ENCODE data around the gene LRRC8D.
"Not testable (repeated sequence)": the region's sequence is repeated elsewhere in the genome, so short reads cannot be mapped to it uniquely, and the experiment has no call there.

LRRC8D gene

DNA sequence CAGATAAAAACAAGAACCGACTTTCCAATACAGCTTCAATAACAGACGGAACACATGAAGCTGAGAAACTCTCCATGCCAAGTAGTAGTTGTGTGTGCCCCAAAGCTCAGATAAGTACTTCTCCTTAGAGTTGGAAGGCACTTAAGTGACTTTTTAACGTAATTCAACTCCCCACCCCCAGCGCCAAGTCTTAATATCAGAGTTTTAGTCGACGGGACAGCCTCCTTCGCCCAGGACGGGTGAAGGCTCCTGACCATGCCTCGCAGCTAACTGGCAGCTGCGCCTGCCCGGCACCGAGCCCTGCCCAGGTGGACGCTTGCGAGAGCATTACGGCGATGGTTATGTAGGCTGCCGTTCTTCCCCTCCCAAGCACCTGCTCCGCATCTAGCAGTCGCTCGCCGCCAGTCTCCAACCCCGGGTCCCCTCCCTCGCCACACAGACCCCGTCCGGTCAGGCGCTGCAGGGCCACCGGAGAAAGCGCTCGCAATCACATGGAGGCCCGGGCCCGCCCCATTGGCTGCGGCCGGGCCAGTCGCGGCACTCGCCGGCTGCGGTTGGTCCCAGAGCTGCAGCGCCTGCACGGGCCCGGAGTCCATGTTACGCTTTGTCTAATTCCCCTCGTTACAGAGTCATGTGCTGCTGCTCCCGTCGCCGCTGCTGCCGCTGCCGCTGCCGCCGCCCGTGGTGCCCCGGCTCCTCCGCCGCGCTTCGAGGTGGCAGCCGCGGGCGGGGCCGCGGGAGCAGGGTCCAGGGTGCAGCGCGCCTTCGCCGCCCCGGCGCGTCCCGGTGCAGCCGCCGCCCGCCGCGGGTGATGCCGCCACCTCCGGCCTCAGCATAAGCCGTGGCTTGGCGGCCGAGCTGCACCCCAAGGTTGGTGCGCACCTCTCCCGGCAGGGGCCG, at the start of gene LRRC8D:
LRRC8D (plus strand) TSS at position 611 of the 900 bp plus-strand sequence. CDS start 112,037 bp downstream, outside the sequence.
- in situ Hi-C loops (cut with HindIII; ENCODE audit: low sequenced_read_pairs) = no loop called here

DNA sequence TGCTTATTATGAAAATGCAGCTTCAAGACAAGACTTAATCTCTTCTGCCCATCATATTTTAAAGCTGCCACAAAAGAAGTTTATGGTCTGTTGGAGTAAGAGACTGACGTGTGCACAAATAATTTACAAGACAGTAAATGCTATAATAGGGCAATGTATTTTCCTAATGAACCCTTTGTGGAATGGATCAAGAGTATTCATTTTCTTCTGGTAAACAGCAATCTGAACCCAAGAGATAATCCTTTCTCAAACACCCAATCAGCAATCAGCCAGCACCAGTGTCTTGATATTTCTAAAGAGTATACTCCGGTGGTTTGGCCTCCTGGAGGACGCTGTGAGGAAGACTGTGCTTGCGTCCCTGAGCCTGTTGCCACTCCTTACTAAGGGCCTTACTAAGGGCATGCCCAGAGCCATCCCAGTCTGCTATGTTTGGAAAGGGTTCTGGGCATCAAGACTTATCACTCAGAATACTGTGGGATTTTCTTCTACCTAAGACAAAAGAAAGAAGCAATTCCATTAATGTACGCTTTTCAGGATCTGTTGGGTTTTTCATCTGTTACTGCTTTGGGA, 48.8 kb upstream of the LRRC8D start:
- in situ Hi-C loops (cut with HindIII; ENCODE audit: low sequenced_read_pairs) = no loop called here

- in situ Hi-C loops (cut with HindIII; ENCODE audit: low sequenced_read_pairs) = not testable (repeated sequence)
Measured at GRCh38 chr1:89776104-89776503, 44.7 kb upstream of the LRRC8D start.

- in situ Hi-C loops (cut with HindIII; ENCODE audit: low sequenced_read_pairs) = not testable (repeated sequence)
Measured at GRCh38 chr1:89777271-89777670, 43.6 kb upstream of the LRRC8D start.

DNA sequence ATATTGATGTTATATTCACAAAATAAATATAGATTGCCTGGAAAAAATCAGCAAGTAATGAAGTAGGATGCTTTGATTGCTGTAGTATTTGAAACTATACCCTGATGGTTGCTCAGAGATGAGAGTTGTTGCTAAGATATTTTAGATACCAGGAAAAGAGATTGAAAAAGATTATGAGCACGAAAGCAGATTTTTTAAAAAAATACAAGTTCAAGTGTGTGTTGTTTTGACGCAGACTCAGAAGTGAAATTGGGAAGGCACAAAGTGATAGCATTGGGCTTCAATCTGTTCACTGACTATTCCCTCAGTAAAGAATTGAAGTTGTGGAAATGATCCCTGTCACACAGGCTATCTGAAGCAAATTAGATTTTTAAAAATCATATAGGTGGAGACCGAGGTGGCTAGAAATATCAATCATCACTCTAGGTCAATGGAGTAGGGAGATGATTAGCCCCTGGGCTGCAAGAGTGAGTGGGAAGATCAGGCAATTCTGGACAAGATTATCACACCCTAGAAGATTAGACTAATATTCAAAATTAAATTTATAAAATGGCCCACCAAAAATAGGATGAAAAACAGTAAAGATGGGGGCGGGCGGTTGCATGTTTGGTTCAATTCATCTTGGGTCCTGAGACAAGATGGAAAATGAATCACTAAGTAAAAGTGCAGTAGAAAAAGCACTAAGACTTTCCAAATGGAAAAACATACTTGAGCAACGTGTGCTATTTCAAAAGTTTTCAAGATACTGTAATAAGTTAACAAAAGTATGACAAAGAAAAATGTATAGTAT, 41.5 kb upstream of the LRRC8D start:
- in situ Hi-C loops (cut with HindIII; ENCODE audit: low sequenced_read_pairs) = no loop called here

DNA sequence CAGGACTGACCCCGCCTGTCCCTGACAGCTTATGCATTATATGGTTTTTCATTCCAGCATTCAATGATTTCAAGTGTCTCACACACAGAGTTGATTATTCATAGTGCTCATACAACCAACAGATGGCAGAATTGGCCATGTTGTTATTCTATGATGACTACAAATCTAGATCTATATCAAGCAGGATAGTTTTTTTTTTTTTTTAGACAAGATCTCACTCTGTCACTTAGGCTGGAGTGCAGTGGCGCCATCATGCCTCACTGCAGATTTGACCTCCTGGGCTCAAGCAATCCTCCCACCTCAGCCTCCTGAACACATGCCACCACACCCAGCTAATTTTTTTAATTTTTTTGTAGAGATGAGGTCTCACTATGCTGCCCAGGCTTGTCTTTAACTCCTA, 40.1 kb upstream of the LRRC8D start:
- in situ Hi-C loops (cut with HindIII; ENCODE audit: low sequenced_read_pairs) = no loop called here

DNA sequence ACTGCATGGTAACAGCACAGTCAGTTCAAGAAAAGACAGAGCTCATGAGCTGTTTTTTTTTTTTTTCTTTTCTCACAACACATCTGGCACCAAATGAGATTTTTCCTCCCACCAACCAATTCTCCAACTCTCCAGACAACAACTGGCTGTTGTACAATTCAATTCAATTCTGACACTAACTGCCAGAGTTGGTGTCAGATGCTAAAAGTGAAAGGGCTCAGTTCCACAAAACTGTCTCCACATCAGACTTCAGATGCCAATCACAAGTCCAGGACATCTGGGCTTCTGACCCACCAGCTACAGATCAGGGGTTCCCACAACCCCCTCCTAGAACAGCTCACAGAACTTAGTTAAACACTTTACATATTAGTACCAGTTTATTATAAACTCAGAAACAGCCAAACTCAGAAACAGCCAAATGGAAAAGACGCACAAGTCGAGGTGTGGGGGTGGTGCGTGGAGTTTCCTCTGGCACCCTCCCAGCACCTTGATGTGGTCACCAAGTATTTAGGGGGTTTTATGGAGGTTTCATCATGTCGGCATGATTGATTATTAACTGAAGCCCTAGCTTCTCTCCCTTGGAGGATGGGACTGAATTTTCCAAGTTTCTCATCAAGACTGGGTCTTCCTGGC, 39.2 kb upstream of the LRRC8D start:
- in situ Hi-C loops (cut with HindIII; ENCODE audit: low sequenced_read_pairs) = no loop called here

DNA sequence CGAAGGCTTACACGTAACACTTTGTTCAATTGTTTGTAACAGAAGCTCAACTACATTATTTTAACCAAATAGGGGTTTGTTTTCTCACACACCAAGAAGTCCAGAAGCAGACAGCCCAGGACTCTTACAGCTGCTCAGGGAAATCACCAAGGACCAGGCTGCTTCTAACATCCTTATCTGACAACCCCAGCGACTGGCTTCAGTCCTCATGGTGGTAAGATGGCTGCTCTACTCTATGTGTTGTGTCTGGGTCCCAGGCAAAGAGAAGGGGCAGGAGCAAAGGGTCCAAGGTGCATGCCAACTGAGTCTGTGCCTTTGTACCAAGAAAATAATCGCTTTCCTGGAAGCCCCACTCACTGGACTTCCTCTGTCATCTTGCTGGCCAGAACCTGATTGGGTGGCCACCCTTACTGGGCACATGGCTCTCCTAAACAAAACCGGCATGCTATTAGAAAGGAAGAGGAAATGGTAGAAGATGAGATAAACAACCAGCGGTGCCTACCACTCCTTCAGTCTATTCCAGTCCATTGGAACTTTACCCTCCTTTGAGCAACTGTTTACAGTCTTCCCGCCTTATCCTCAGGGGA, 34.1 kb upstream of the LRRC8D start:
- in situ Hi-C loops (cut with HindIII; ENCODE audit: low sequenced_read_pairs) = no loop called here

DNA sequence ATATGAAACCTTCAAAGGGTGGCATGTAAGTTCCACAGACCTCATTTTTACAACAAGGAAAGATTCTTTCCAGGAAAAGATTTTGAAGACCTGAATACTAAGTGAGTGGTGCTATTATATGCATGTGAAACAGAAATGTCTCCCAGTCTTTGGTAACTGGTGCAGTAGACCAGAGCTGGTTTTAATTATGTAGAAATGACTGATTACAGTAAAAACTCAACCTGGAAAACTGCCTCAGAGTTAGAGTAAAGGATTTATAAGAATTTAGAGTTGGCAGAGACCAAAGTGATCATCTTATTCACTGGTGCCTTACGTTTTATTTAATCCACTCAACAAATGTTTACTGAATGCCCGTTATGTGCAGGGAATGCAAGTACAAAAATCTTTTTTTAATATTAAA, 30.2 kb upstream of the LRRC8D start:
- in situ Hi-C loops (cut with HindIII; ENCODE audit: low sequenced_read_pairs) = loop anchor here (5.0 kb wide), 1 partner anchor 67 kb away; no protein-coding TSS in a partner anchor

GRCh38 chr1:89791064-89791726, 29.6 kb upstream of the LRRC8D start:
- in situ Hi-C loops (cut with HindIII; ENCODE audit: low sequenced_read_pairs) = loop anchor here (5.0 kb wide), 1 partner anchor 66 kb away; no protein-coding TSS in a partner anchor

DNA sequence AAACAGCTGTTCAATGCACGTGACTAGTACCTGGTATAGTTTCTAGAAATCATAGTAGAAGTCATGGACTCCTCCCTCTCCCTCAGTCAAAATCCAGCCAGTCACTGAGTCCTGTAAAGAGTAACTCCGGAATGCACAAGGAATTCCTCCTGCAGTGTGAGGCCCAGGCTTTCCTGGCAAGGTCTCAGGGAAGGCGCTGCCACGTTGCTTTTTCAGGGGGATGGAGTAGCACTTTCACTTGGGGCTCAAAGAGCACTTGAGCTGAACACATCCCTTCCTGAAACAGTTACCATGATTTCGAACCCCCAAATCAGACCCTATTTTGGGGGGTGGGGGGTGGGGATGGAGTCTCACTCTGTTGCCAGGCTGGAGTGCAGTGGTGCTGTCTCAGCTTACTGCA, 26.4 kb upstream of the LRRC8D start:
- in situ Hi-C loops (cut with HindIII; ENCODE audit: low sequenced_read_pairs) = loop anchor here (5.0 kb wide), 1 partner anchor 63 kb away; no protein-coding TSS in a partner anchor

DNA sequence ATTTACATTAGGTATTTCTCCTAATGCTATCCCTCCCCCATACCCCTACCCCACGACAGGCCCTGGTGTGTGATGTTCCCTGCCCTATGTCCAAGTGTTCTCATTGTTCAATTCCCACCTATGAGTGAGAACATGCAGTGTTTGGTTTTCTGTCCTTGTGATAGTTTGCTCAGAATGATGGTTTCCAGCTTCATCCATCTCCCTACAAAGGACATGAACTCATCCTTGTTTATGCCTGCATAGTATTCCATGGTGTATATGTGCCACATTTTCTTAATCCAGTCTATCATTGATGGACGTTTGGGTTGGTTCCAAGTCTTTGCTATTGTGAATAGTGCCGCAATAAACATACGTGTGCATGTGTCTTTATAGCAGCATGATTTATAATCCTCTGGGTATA, 25.3 kb upstream of the LRRC8D start:
- in situ Hi-C loops (cut with HindIII; ENCODE audit: low sequenced_read_pairs) = not testable (repeated sequence)

DNA sequence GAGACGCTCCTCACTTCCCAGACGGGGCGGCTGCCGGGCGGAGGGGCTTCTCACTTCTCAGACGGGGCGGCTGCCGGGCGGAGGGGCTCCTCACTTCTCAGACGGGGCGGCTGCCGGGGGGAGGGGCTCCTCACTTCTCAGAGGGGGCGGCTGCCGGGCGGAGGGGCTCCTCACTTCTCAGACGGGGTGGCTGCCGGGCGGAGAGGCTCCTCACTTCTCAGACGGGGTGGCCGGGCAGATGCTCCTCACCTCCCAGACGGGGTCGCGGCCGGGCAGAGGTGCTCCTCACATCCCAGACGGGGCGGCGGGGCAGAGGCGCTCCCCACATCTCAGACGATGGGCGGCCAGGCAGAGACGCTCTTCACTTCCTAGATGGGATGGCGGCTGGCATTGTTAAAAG, 23.0 kb upstream of the LRRC8D start:
- in situ Hi-C loops (cut with HindIII; ENCODE audit: low sequenced_read_pairs) = not testable (repeated sequence)

- in situ Hi-C loops (cut with HindIII; ENCODE audit: low sequenced_read_pairs) = no loop called here
Measured at GRCh38 chr1:89799495-89799894, 21.3 kb upstream of the LRRC8D start.

GRCh38 chr1:89800022-89800655, 20.7 kb upstream of the LRRC8D start:
- in situ Hi-C loops (cut with HindIII; ENCODE audit: low sequenced_read_pairs) = no loop called here

DNA sequence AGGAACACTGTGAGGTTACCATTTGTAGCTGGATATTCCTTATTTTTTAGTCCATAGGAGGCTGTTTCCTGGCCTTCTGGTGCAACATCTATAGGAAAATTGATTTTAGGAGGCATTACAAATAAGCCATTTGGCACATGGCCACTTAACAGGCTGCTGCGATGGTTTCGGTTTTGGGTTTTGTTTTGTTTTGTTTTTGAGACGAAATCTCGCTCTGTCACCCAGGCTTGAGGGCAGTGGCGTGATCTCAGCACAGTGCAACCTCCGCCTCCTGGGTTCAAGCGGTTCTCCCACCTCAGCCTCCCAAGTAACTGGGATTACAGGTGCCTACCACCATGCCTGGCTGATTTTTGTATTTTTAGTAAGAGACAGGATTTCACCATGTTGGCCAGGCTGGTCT, 20.1 kb upstream of the LRRC8D start:
- in situ Hi-C loops (cut with HindIII; ENCODE audit: low sequenced_read_pairs) = no loop called here

DNA sequence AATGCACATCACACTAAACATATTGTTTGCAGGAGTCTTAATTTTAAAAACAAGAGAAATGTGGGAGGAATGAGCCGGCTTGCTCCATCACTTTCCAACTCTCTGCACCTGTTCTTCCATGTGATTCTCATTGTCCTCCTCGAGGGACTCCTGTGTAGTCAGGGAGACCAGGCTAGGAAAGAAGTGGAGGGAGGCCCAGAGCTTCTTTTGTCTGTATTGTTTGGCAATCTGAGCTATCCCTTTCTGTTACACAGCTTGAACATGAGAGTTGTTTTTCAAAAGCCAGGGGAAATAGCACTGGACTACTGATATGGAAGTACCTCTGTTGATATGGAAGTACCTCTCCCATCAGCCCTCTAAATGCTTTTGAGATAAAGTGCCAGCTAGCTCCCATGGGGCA, 18.8 kb upstream of the LRRC8D start:
- in situ Hi-C loops (cut with HindIII; ENCODE audit: low sequenced_read_pairs) = no loop called here

DNA sequence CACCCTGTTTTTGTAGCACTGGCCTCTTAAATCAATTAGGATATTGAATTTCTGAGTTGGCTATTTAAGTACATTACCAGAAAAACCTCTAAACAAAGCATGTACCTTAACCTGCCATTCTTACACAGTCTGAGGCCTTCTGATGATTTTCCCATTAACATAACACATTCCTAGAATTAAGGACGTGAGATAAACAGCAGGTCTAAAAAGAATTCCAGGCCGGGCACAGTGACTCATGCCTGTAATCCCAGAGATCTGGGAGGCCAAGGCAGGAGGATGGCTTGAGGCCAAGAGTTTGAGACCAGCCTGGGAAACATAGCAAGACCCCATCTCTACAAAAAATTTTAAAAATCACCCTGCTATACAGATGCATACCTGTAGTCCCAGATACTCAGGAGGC, 18.0 kb upstream of the LRRC8D start:
- in situ Hi-C loops (cut with HindIII; ENCODE audit: low sequenced_read_pairs) = no loop called here

- in situ Hi-C loops (cut with HindIII; ENCODE audit: low sequenced_read_pairs) = no loop called here
Measured at GRCh38 chr1:89804642-89805237, 16.1 kb upstream of the LRRC8D start.
